Kasumi-1 (cell line): ENCODE measurements around the gene HACE1.
"Not testable (repeated sequence)": the region's sequence is repeated elsewhere in the genome, so short reads cannot be mapped to it uniquely, and the experiment has no call there.

Experiments used
- DNase-seq, 2 experiments: peaks; one replicate each; lab custom pipeline; 2025; lab: John Stamatoyannopoulos, UW

Gene HACE1

DNA sequence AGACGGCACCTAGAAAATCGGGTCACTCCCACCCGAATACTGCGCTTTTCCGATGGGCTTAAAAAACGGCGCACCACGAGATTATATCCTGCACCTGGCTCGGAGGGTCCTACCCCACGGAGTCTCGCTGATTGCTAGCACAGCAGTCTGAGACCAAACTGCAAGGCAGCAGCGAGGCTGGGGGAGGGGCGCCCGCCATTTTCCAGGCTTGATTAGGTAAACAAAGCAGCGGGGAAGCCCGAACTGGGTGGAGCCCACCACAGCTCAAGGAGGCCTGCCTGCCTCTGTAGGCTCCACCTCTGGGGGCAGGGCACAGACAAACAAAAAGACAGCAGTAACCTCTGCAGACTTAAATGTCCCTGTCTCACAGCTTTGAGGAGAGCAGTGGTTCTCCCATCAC is 122.2 kb downstream of the HACE1 start:
- not testable (repeated sequence) for DNase-seq

DNA sequence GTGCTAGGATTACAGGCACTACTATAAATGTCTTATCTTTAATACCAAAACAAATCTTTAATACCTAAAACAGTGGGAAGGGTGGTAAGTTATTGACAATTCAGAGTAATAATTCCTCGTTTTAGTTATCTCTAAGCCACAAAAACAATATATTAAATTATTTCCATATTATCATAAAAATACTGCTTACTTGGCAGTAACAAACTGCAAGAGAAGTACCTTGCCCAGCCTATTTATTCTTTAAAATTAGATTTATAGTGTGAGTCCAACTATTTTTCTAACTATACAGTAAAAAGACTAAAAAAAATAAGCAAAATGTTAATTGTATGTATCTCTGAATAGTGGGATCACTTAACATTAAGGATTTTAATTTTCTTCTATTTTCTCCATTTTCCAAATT is 123.2 kb downstream of the HACE1 start:
- DNase-seq: no peak

DNA sequence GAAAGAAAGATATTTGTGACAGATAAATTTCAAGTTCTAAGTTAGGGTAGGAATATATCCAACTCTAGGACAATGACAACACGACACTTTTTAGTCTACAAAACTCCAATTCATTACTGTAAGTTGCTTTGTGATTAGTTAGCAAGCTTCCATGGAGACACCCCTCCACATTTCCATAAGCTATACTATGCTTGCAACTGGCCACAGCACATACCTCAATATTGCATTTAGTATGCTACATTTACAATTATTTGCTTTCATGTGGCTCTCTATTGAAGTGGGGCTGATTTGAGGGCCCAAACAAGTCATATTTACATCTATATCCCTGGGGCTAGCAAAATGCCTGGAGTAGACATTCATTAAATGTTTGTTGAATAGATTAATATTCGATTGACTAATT is 129.3 kb downstream of the HACE1 start:
- no peak for DNase-seq

DNA sequence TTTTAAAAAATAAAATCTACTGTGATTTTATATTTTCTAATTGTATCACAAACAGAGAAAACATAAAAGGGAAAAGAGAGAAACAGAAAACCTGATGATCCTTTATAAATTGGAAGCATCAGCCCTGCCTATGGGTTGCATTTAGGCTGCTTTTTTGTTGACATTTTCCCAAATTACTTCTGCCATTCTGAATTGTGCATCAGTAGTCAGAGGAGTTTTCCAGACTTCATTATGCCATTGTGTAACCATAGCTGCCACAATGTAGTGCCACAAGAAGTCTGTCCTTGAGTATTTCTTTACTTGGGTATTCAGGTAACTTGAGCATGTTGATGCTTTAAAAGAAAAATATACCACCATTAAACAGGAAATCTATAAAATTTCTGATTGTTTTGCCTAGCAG is 130.3 kb downstream of the HACE1 start:
- DNase-seq: no peak

- DNase-seq: no peak
Observed at GRCh38 chr6:104728448-104728847, 131.3 kb downstream of the HACE1 start.

GRCh38 chr6:104718672-104719071 is 141.0 kb downstream of the HACE1 start:
- DNase-seq: no peak

- DNase-seq: no peak
Observed at GRCh38 chr6:104716858-104717257, 142.9 kb downstream of the HACE1 start.

GRCh38 chr6:104714796-104715195 is 144.9 kb downstream of the HACE1 start:
- no peak for DNase-seq

GRCh38 chr6:104713982-104714381 is 145.7 kb downstream of the HACE1 start:
- DNase-seq: no peak

DNA sequence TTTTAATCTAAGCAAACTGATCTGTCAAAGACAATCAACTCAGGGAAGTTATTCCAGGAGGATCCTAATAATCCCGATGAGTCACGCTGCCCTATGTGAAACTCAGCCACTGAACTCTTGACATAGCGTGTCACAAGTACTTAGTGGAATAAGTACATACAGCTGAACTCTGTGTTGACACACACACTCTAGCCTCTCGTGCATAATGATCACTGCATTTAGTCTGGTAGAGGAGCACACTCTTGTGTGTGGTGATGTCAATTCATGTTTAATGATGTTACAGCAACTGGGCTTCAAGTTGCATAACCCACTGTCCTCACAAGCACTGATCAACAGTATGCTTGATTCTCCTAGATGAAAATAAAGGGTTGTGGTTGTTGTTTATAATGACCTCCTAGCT is 148.3 kb downstream of the HACE1 start:
- no peak for DNase-seq

DNA sequence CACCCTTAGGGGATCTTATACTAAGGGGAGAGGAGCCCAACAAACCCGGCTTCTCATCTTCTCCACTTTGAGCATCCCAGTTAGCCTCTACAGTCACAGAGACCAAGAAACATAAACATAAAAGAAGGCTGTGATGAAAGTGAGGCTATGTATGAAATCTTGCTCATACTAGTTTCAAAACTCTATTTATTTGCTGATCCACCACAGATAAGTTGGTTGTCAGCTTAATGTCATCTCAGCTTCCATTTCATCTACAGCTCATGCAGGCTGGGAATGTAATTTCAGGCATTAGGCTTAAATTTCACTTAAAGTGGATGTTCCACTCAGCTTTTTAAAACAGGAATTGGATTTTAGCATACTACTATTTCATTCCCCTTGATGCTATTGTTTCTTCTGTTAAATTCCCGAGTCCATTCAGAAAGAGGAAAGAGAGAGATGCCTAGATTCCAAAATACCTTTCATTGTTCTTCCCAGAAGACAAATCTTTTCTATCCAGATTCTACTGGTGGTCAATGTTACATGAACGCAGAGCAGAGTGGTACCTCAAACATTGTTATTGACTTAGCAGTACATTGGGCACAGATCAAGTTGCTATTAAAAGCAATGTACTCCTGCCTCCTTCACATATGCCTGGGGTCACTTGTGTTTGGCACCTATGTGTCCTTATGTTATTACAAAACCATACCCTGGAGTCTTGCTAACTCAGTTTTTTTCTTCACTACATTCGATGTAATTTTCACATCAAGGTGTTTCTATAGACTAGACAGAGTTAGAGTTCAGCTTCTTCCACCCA is 149.0 kb downstream of the HACE1 start:
- no peak for DNase-seq

GRCh38 chr6:104705916-104706442 is 153.7 kb downstream of the HACE1 start:
- DNase-seq: no peak

- peak; percentile 98 to 99 for DNase-seq
Observed at GRCh38 chr6:104705095-104705707, 154.5 kb downstream of the HACE1 start.

- no peak for DNase-seq
Observed at GRCh38 chr6:104704191-104704590, 155.5 kb downstream of the HACE1 start.

- no peak for DNase-seq
Observed at GRCh38 chr6:104702126-104702841, 157.4 kb downstream of the HACE1 start.

DNA sequence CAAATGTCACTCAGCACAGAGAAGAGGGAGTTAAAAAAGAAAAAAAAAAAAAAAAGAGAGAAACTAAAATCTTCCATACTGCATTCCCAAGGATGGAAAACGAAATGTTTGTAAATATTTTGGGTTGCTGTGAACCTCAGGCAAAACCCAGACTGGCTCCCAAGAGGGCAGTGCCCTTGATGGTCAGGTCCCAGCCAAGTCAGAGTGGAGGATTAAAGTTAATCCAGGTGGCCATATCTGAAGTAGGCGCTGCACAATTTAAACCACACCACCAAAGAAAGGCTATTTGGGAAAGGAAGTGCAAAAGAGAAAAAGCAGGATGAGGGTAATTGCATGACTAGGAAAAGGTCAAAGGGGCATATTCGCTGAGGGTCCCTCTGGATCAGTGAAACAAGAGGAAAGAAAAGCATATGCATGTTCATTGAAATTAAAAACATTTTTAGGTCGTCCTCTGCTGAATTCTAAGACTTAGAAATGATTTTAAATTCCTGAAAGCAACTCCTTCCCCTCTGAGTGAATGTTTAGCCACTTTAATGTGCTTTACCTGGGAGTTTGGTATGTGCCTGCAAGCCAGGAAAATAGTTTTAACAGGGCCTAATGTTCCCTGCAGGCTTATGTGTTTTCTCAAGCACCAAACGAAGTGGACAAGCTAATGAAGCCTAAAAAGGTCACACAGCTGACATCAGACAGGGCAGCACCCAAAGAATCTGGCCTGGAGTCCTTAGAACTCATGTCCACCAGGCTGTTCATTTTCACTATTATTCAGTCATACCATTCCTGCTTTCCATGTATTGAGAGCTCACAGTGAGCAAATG is 159.1 kb downstream of the HACE1 start:
- no peak for DNase-seq

- DNase-seq: no peak
Observed at GRCh38 chr6:104699593-104700329, 160.0 kb downstream of the HACE1 start.

DNA sequence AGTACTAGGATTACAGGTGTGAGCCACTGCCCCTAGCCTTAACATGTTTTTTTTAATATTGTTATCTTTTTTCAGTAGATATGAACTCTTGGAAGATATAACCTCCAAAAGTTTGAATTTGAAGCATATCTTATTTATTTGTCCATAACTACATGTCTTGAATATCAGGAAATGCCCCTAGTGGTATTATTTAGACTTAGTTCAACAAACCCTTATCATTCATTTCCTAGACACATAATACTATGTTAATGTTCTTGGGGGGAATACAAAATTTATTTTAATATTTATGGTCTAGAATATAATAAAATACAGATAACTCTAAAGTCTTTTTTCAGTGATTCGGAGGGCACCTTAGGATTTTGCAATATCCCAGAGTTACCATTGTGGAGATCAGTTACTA is 160.7 kb downstream of the HACE1 start:
- no peak for DNase-seq

GRCh38 chr6:104692008-104692407 is 167.7 kb downstream of the HACE1 start:
- DNase-seq: no peak

DNA sequence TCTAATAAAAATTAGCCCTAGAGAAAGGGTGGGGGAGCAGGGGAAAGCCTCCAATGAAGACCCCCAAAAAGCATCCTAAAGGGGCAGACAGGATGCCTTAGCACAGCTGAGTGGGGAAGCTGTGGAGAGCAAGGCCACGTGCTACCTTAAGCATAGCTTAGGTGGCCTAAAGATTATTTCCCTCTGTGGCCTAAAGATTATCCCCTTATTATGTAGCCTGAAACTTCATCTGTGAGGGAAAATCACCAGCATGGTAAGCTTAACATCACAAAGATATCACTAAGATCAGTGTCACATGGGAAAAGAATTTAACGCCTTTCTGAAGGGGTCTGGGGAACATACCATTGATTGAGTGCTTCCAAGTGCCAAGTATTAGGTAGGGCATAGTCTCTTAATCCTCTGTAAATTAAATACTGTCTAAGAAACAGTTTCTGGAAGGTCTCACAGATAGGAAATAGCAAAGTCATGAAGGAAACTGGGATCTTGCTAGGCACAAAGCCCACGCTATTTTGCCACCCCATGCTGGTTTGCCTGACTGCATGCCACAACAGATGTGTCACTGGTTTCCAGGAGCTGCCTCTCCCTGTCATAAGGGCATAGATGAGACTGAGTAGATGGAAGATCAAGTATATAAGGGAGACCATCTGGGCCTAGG is 170.0 kb downstream of the HACE1 start:
- no peak for DNase-seq
